Peyer's patch (tissue), 4 donors: ENCODE data around the gene OCA2. TPM values are rescaled to one million over a fixed set of nuclear protein-coding genes. Genes with fewer than 3 reads are reported as not detected.

Experiments used
- DNase-seq, 3 donors: peaks; one replicate each; pipeline ENCODE4 v3.0.0-alpha.2; 2017 to 2019
- H3K27ac ChIP-seq, 4 donors: fragments of 200-600 bp; sonication (generic); one replicate each; pipeline ENCODE4 v1.5.1; 2016 to 2019
- H3K27me3 ChIP-seq, 2 donors: fragments of 200-600 bp; sonication (generic); one replicate each; pipeline ENCODE4 v1.5.1; 2019
- H3K36me3 ChIP-seq, 3 donors: fragments of 200-600 bp; sonication (generic); one replicate each; pipeline ENCODE4 v1.5.1; 2016 to 2019
- H3K4me1 ChIP-seq, 4 donors: fragments of 200-600 bp; sonication (generic); one replicate each; pipeline ENCODE4 v1.5.1; 2016 to 2019
- H3K4me3 ChIP-seq, 4 donors: fragments of 200-600 bp; sonication (generic); 1 replicate in 3 of 4; 2 replicates in 1 of 4; pipeline ENCODE4 v1.5.1; 2016 to 2019; ENCODE audit warnings: mild to moderate bottlenecking in 1 of 4
- H3K9me3 ChIP-seq, 4 donors: fragments of 200-600 bp; sonication (generic); one replicate each; pipeline ENCODE4 v1.5.1; 2016 to 2019; ENCODE audit warnings: mild to moderate bottlenecking in 1 of 4
- CTCF ChIP-seq, 6 experiments: fragments of 450-650 bp in 4 of 6; fragments of 200-600 bp in 2 of 6; sonication (generic) in 1 of 6; IDR thresholded peaks; one replicate each; pipeline ENCODE4 v1.5.1; 2017 to 2019; ENCODE audit warnings: antibody characterized with exemption in 6 of 6, mild to moderate bottlenecking in 3 of 6, moderate library complexity in 1 of 6
- POLR2A ChIP-seq, 2 donors: fragments of 450-650 bp; IDR thresholded peaks; one replicate each; pipeline ENCODE4 v1.5.1; 2017; ENCODE audit warnings: antibody characterized with exemption in 2 of 2, mild to moderate bottlenecking in 2 of 2, moderate library complexity in 2 of 2
- total RNA-seq, 4 donors: library from RNA; depleted of rRNA; stranded (reverse); fragments of >200 nt; gene quantifications; one replicate each; pipeline ENCODE4 v1.1.0, GENCODE V29; 2016

OCA2 gene
- total RNA-seq, 4 donors from 2014 or later: 1.4 to 3.0 TPM; not detected in 2

GRCh38 chr15:28003302-28004037 lies 95.6 kb downstream of the OCA2 start:
- Histone ChIP-seq H3K27ac (no peak overlapping the region), H3K4me1 (no peaks in the 10 kb centered on the region), H3K4me3 (no peak overlapping the region), H3K27me3 (no peaks in the 10 kb centered on the region), H3K36me3 (no peaks in the 10 kb centered on the region), H3K9me3 (no peaks in the 10 kb centered on the region)
- DNase-seq: no peak
- TF ChIP-seq POLR2A (IDR thresholded peaks at IDR 0.05): no peak
- TF ChIP-seq CTCF (IDR thresholded peaks at IDR 0.05): no peak

- Histone ChIP-seq H3K36me3 (no peaks in the 10 kb centered on the region), H3K4me3 (no peak overlapping the region), H3K27me3 (no peaks in the 10 kb centered on the region), H3K27ac (no peak overlapping the region), H3K9me3 (no peaks in the 10 kb centered on the region), H3K4me1 (no peaks in the 10 kb centered on the region)
- DNase-seq: no peak
- TF ChIP-seq CTCF (IDR thresholded peaks at IDR 0.05) (no peak), POLR2A (IDR thresholded peaks at IDR 0.05) (no peak)
Observed at GRCh38 chr15:28002867-28003266, 96.2 kb downstream of the OCA2 start.

- H3K27ac ChIP-seq: no peak overlapping the region
- TF ChIP-seq POLR2A (IDR thresholded peaks at IDR 0.05) (no peak), CTCF (IDR thresholded peaks at IDR 0.05) (no peak)
- no peaks in the 10 kb centered on the region for H3K9me3 ChIP-seq
- H3K36me3 ChIP-seq: no peaks in the 10 kb centered on the region
- H3K27me3 ChIP-seq: no peaks in the 10 kb centered on the region
- H3K4me3 ChIP-seq: no peak overlapping the region
- H3K4me1 ChIP-seq: no peaks in the 10 kb centered on the region
- no peak for DNase-seq
Observed at GRCh38 chr15:28002136-28002861, 96.8 kb downstream of the OCA2 start.

- no peak for TF ChIP-seq POLR2A (IDR thresholded peaks at IDR 0.05)
- no peak for TF ChIP-seq CTCF (IDR thresholded peaks at IDR 0.05)
- H3K9me3 ChIP-seq: no peaks in the 10 kb centered on the region
- no peaks in the 10 kb centered on the region for H3K36me3 ChIP-seq
- no peaks in the 10 kb centered on the region for H3K27me3 ChIP-seq
- DNase-seq: no peak
- no peak overlapping the region for H3K4me3 ChIP-seq
- H3K4me1 ChIP-seq: no peaks in the 10 kb centered on the region
- H3K27ac ChIP-seq: no peak overlapping the region
Observed at GRCh38 chr15:28001641-28002040, 97.5 kb downstream of the OCA2 start.

- no peak for DNase-seq
- no peaks in the 10 kb centered on the region for H3K4me1 ChIP-seq
- TF ChIP-seq POLR2A (IDR thresholded peaks at IDR 0.05) (no peak), CTCF (IDR thresholded peaks at IDR 0.05) (no peak)
- H3K27me3 ChIP-seq: no peaks in the 10 kb centered on the region
- no peaks in the 10 kb centered on the region for H3K9me3 ChIP-seq
- no peak overlapping the region for H3K4me3 ChIP-seq
- H3K27ac ChIP-seq: no peak overlapping the region
- no peaks in the 10 kb centered on the region for H3K36me3 ChIP-seq
Observed at GRCh38 chr15:27993996-27994780, 104.9 kb downstream of the OCA2 start.
